ENCODE results near the gene FRMD7.
"Not testable (repeated sequence)": the region's sequence is repeated elsewhere in the genome, so short reads cannot be mapped to it uniquely, and the experiment has no call there.

The FRMD7 gene

DNA sequence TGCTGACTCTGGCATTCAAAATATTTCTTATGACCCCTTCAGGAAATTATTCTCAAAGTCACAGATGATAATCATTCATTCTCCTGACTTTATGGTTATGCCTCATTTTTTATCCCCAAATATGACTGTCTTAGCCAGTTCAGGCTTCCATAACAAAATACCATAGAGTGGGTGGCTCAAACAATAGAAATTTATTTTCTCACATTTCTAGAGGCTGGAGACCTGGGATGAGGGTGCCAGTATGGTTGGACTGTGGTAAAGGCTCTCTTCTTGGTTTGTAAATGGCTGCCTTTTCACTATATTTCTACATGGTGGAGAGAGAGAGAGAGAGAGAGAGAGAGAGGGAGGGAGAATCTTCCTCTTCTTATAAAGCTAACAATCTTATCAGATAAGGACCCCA is 20.5 kb downstream of the FRMD7 start (continued):
- TF ChIP-seq POU6F1 (CRISPR knock-in tag; IDR thresholded peaks at IDR 0.05; ENCODE audit: borderline replicate concordance, low read depth) (no peak), RARB (CRISPR knock-in tag; IDR thresholded peaks at IDR 0.05) (no peak), SNAI2 (CRISPR knock-in tag; IDR thresholded peaks at IDR 0.05) (no peak), ZFP3 (CRISPR knock-in tag; IDR thresholded peaks at IDR 0.05) (no peak)

GRCh38 chrX:132101799-132102198 is 26.0 kb downstream of the FRMD7 start:
- no peak for TF ChIP-seq ZFP3 (CRISPR knock-in tag; IDR thresholded peaks at IDR 0.05)
- no peak for TF ChIP-seq ZC3H10 (CRISPR knock-in tag; IDR thresholded peaks at IDR 0.05)
- no peak for TF ChIP-seq ZNF70 (CRISPR knock-in tag; IDR thresholded peaks at IDR 0.05)
- TF ChIP-seq, protein P1, sequence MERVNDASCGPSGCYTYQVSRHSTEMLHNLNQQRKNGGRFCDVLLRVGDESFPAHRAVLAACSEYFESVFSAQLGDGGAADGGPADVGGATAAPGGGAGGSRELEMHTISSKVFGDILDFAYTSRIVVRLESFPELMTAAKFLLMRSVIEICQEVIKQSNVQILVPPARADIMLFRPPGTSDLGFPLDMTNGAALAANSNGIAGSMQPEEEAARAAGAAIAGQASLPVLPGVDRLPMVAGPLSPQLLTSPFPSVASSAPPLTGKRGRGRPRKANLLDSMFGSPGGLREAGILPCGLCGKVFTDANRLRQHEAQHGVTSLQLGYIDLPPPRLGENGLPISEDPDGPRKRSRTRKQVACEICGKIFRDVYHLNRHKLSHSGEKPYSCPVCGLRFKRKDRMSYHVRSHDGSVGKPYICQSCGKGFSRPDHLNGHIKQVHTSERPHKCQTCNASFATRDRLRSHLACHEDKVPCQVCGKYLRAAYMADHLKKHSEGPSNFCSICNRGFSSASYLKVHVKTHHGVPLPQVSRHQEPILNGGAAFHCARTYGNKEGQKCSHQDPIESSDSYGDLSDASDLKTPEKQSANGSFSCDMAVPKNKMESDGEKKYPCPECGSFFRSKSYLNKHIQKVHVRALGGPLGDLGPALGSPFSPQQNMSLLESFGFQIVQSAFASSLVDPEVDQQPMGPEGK (CRISPR knock-in tag; IDR thresholded peaks at IDR 0.05; ENCODE audit: borderline replicate concordance) = no peak
- no peak for TF ChIP-seq RARB (CRISPR knock-in tag; IDR thresholded peaks at IDR 0.05)
- no peak for TF ChIP-seq ARNTL (CRISPR knock-in tag; IDR thresholded peaks at IDR 0.05; ENCODE audit: borderline replicate concordance, low read depth)
- TF ChIP-seq, protein P2, sequence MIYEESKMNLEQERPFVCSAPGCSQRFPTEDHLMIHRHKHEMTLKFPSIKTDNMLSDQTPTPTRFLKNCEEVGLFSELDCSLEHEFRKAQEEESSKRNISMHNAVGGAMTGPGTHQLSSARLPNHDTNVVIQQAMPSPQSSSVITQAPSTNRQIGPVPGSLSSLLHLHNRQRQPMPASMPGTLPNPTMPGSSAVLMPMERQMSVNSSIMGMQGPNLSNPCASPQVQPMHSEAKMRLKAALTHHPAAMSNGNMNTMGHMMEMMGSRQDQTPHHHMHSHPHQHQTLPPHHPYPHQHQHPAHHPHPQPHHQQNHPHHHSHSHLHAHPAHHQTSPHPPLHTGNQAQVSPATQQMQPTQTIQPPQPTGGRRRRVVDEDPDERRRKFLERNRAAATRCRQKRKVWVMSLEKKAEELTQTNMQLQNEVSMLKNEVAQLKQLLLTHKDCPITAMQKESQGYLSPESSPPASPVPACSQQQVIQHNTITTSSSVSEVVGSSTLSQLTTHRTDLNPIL (CRISPR knock-in tag; IDR thresholded peaks at IDR 0.05; ENCODE audit: low read depth) = no peak
- no peak for TF ChIP-seq ZFP30 (CRISPR knock-in tag; IDR thresholded peaks at IDR 0.05)
- no peak for TF ChIP-seq TSHZ2 (CRISPR knock-in tag; IDR thresholded peaks at IDR 0.05)
- TF ChIP-seq CSRNP3 (CRISPR knock-in tag; IDR thresholded peaks at IDR 0.05) = no peak
- no peak for TF ChIP-seq BACH2 (CRISPR knock-in tag; IDR thresholded peaks at IDR 0.05; ENCODE audit: borderline replicate concordance)
- TF ChIP-seq TCF4 (CRISPR knock-in tag; IDR thresholded peaks at IDR 0.05; ENCODE audit: borderline replicate concordance) = no peak
- no peak for TF ChIP-seq TOX (CRISPR knock-in tag; IDR thresholded peaks at IDR 0.05; ENCODE audit: borderline replicate concordance)
- no peak for TF ChIP-seq OSR1 (CRISPR knock-in tag; IDR thresholded peaks at IDR 0.05)
- TF ChIP-seq POU6F1 (CRISPR knock-in tag; IDR thresholded peaks at IDR 0.05; ENCODE audit: borderline replicate concordance, low read depth) = no peak
- no peak for TF ChIP-seq ESRRG (CRISPR knock-in tag; IDR thresholded peaks at IDR 0.05)
- TF ChIP-seq ISL1 (CRISPR knock-in tag; IDR thresholded peaks at IDR 0.05) = no peak
- no peak for ATAC-seq

DNA sequence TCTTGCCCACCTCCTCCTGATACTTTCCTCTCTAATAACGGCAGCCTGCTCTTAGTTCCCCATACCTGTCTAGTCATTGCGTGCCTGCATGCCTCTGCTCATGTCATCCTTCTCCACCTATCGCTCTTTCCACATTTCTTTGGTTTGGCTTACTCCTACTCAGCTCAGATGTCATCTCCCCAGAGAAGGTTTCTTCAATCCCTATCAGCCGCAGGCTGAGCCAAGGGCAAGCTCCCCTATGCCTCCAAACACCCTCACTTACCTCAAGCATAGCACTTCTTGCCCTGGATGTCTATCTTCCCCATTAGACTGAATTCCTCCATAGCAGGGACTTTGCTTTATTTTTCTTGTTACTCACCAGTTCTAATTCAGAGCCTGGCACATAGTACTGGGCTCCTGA is 26.6 kb downstream of the FRMD7 start:
- ATAC-seq = no peak
- TF ChIP-seq ARNTL (CRISPR knock-in tag; IDR thresholded peaks at IDR 0.05; ENCODE audit: borderline replicate concordance, low read depth) = no peak
- TF ChIP-seq ESRRG (CRISPR knock-in tag; IDR thresholded peaks at IDR 0.05) = no peak
- TF ChIP-seq ISL1 (CRISPR knock-in tag; IDR thresholded peaks at IDR 0.05) = no peak
- TF ChIP-seq ZNF565 (CRISPR knock-in tag; conservative IDR thresholded peaks at IDR 0.05; ENCODE audit: low read depth) = no peak
- no peak for TF ChIP-seq TSHZ2 (CRISPR knock-in tag; IDR thresholded peaks at IDR 0.05)

- ATAC-seq = not testable (repeated sequence)
Measured at GRCh38 chrX:132098704-132099103, 29.1 kb downstream of the FRMD7 start.
